SK-N-SH (cell line): Measurements from ENCODE around the gene RPN1.

Experiments used
- CTCF ChIP-seq: fragments of 200-600 bp; sonication (generic); IDR thresholded peaks from 2 replicates; pipeline ENCODE4 v1.6.1; 2017; ENCODE audit warnings: antibody characterized with exemption, mild to moderate bottlenecking, moderate library complexity
- EP300 ChIP-seq, 2 experiments: IDR thresholded peaks; 2 replicates each; pipeline versions ENCODE4 v1.4.0 to v1.6.1; 2012; ENCODE audit warnings: borderline replicate concordance in 1 of 2, low read depth in 1 of 2, low read length in 1 of 2
- IRF3 ChIP-seq: fragments of 150-350 bp; IDR thresholded peaks from 2 replicates; pipeline ENCODE4 v1.6.1; 2016; ENCODE audit warnings: mild to moderate bottlenecking, low read depth, low read length
- PBX3 ChIP-seq: IDR thresholded peaks from 2 replicates; pipeline ENCODE4; 2012
- POLR2AphosphoS5 ChIP-seq: IDR thresholded peaks from 2 replicates; pipeline ENCODE4 v1.6.1; 2012; ENCODE audit warnings: low read depth, low read length
- RAD21 ChIP-seq: IDR thresholded peaks from 2 replicates; pipeline ENCODE4 v1.6.1; 2012; ENCODE audit warnings: mild to moderate bottlenecking, low read length
- RCOR1 ChIP-seq: fragments of 150-350 bp; IDR thresholded peaks from 2 replicates; pipeline ENCODE4 v1.6.1; 2017; ENCODE audit warnings: antibody characterized with exemption, low read length
- SIN3A ChIP-seq: IDR thresholded peaks from 2 replicates; pipeline ENCODE4 v1.6.1; 2012; ENCODE audit warnings: low read depth, mild to moderate bottlenecking, low read length, moderate library complexity, borderline replicate concordance
- SMC3 ChIP-seq: IDR thresholded peaks from 2 replicates; pipeline ENCODE4 v1.6.1; 2012; ENCODE audit warnings: low read depth, low read length, improper control_type of control experiment
- TAF1 ChIP-seq: IDR thresholded peaks from 2 replicates; pipeline ENCODE4 v1.6.1; 2012; ENCODE audit warnings: low read depth, mild to moderate bottlenecking, low read length, moderate library complexity, borderline replicate concordance
- TCF12 ChIP-seq: IDR thresholded peaks from 2 replicates; pipeline ENCODE4 v1.4.0; 2012
- USF2 ChIP-seq: fragments of 150-350 bp; IDR thresholded peaks from 2 replicates; pipeline ENCODE4 v1.6.1; 2017; ENCODE audit warnings: antibody characterized with exemption, low read length, low read depth, borderline replicate concordance
- YY1 ChIP-seq: IDR thresholded peaks from 2 replicates; pipeline ENCODE4 v1.4.0; 2012; ENCODE audit warnings: low read depth, mild to moderate bottlenecking

GRCh38 chr3:128663151-128663550, 12.5 kb upstream of the RPN1 start:
- TF ChIP-seq CTCF (no peak), IRF3 (no peak), TCF12 (no peak), SIN3A (no peak), USF2 (no peak), SMC3 (no peak), TAF1 (no peak), POLR2AphosphoS5 (no peak), YY1 (no peak), RAD21 (no peak), RCOR1 (no peak), PBX3 (no peak), EP300 (IDR thresholded peaks at IDR 0.05; ENCODE audit: borderline replicate concordance in 1 of 2, low read depth in 1 of 2, low read length in 1 of 2) (no peak)
